Gastrocnemius medialis (tissue), 4 donors: Measurements from ENCODE around the gene PLEKHG7.

Source experiments
- POLR2A ChIP-seq, 2 donors: fragments of 450-650 bp; IDR thresholded peaks; one replicate each; pipeline ENCODE4 v1.6.1; 2017; ENCODE audit warnings: antibody characterized with exemption in 2 of 2, mild to moderate bottlenecking in 2 of 2, moderate library complexity in 2 of 2
- TF ChIP-seq, protein P1 (sequence below), 5 experiments: fragments of 450-650 bp in 3 of 5; fragments of 200-600 bp in 2 of 5; sonication (generic) in 2 of 5; IDR thresholded peaks in 4 of 5; conservative IDR thresholded peaks in 1 of 5; 1 replicate in 4 of 5; 2 replicates in 1 of 5; pipeline ENCODE4 v1.5.1; 2016 to 2019; ENCODE audit warnings: antibody characterized with exemption in 5 of 5, mild to moderate bottlenecking in 3 of 5, moderate library complexity in 3 of 5

DNA sequence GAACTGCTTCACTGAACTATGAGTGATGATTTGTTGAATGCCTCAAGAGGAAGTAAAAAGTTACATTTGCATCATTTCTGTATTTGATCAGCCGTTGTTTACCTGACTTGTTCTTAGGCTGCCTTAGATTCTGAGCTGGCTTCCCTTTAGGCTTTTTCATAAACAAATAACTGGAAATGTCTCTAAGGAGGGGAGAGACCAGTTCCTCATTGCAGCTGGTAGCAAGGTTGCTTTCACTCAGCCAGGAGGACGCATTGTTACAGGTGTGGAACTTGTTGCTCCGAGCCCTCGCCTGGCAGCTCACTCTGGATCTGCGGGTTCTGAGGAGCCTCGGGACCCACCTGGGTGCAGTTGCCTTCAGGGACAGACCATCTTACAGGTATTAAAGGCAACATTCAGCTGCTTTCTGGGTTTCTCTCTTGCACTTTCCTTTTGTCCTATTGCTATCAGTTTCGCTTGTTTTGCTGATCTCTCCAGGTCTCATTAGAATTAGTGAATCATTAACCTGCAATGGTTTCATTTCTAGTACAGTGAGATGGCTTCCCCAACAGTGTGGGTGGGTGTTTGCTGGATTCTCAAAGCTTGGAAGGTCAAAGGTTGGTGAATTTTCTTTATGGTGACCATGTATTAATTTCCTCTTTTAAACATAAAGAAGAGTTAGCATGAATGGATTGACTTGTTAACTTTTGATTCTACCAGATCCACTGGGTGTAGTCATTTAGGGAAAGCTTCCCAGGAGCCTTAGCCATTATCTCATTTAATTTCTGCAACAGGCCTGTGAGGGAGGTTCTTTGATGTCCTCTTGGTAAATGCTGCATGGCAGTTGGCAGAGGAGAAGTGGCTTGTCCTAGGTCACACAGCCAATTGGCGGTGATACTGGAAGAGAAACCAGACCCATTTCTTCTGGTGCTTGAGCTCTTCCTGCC lies at the start of gene PLEKHG7:
- TF ChIP-seq, protein P1, sequence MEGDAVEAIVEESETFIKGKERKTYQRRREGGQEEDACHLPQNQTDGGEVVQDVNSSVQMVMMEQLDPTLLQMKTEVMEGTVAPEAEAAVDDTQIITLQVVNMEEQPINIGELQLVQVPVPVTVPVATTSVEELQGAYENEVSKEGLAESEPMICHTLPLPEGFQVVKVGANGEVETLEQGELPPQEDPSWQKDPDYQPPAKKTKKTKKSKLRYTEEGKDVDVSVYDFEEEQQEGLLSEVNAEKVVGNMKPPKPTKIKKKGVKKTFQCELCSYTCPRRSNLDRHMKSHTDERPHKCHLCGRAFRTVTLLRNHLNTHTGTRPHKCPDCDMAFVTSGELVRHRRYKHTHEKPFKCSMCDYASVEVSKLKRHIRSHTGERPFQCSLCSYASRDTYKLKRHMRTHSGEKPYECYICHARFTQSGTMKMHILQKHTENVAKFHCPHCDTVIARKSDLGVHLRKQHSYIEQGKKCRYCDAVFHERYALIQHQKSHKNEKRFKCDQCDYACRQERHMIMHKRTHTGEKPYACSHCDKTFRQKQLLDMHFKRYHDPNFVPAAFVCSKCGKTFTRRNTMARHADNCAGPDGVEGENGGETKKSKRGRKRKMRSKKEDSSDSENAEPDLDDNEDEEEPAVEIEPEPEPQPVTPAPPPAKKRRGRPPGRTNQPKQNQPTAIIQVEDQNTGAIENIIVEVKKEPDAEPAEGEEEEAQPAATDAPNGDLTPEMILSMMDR (IDR thresholded peaks at IDR 0.05 in 4 of 5, conservative IDR thresholded peaks at IDR 0.05 in 1 of 5): no peak
- no peak for TF ChIP-seq POLR2A (IDR thresholded peaks at IDR 0.05)
